ENCODE data around the gene LRSAM1.

LRSAM1 gene

GRCh38 chr9:127498298-127498697, 47.0 kb downstream of the LRSAM1 start:
- DNase-seq: no peak

GRCh38 chr9:127500399-127500798, 49.1 kb downstream of the LRSAM1 start:
- no peak for DNase-seq

- no peak for DNase-seq
Observed at GRCh38 chr9:127500862-127501261, 49.6 kb downstream of the LRSAM1 start.

GRCh38 chr9:127501821-127502343, 50.6 kb downstream of the LRSAM1 start:
- DNase-seq: no peak

- no peak for DNase-seq
Observed at GRCh38 chr9:127502706-127503378, 51.5 kb downstream of the LRSAM1 start.

- DNase-seq: no peak
Observed at GRCh38 chr9:127503379-127503921, 52.1 kb downstream of the LRSAM1 start.

- DNase-seq: peak; percentile 60
Observed at GRCh38 chr9:127503947-127504886, 52.9 kb downstream of the LRSAM1 start.

GRCh38 chr9:127504887-127505251, 53.6 kb downstream of the LRSAM1 start:
- no peak for DNase-seq

- no peak for DNase-seq
Observed at GRCh38 chr9:127505396-127506116, 54.2 kb downstream of the LRSAM1 start.

- DNase-seq: no peak
Observed at GRCh38 chr9:127506117-127506813, 55.0 kb downstream of the LRSAM1 start.

GRCh38 chr9:127506814-127507750, 55.8 kb downstream of the LRSAM1 start:
- no peak for DNase-seq

- no peak for DNase-seq
Observed at GRCh38 chr9:127507751-127508648, 56.7 kb downstream of the LRSAM1 start.

- no peak for DNase-seq
Observed at GRCh38 chr9:127508901-127509260, 57.6 kb downstream of the LRSAM1 start.

- DNase-seq: no peak
Observed at GRCh38 chr9:127509261-127509954, 58.1 kb downstream of the LRSAM1 start.

- DNase-seq: no peak
Observed at GRCh38 chr9:127509955-127510299, 58.6 kb downstream of the LRSAM1 start.

- no peak for DNase-seq
Observed at GRCh38 chr9:127514468-127514867, 63.2 kb downstream of the LRSAM1 start.

- no peak for DNase-seq
Observed at GRCh38 chr9:127516835-127517607, 65.7 kb downstream of the LRSAM1 start.

- DNase-seq: no peak
Observed at GRCh38 chr9:127517620-127518019, 66.3 kb downstream of the LRSAM1 start.

All from effector CD8-positive, alpha-beta T cell (primary cell).